ENCODE data around the gene CUX1. TPM values are rescaled to one million over a fixed set of nuclear protein-coding genes. Genes with fewer than 3 reads are reported as not detected.

Gene CUX1
- total RNA-seq, 1 donor from 2014 or later, result 50.6 TPM

DNA sequence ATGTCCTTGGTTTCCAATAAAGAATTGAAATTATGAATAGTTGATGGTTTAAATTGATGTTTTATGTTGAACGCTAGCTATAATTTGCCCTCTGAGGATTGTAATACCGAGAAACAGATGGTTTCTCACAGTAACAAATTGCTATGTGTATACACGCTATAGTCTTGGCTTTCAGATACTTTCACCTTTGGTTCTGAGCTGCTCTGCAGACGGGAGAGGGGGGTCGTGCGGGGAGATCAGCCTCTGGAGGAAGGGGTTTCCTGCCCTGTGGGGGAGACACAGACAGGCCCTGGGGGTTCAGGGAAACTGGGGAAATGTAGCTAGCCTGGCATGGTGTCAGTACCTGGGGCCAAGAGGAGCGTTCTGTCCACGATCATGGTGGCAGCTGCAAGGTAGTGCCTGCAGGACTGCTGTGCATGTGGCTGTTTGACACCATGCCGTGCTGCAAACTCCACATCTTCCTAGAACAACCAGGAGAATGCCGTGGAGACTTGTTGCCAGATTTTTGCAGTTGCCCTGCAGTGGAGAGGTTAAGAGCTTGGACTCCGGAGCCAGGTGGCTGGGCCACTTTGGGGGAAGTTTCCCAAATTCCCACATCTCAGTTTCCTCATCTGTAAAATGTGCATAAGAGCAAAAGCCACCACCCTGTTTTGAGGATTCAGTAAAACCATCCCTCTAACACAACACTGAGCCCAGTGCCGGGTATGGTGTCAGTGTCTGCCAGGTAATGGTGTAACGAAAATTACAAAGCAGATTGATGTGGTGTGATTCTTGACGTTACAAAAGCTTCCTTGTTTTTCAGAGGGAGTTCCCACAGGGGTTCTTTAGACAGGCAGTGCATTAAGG is 167.9 kb downstream of the CUX1 start:
- TF ChIP-seq EZH2 (IDR thresholded peaks at IDR 0.05; ENCODE audit: insufficient read depth, low read length), result no peak
- TF ChIP-seq, protein P1, sequence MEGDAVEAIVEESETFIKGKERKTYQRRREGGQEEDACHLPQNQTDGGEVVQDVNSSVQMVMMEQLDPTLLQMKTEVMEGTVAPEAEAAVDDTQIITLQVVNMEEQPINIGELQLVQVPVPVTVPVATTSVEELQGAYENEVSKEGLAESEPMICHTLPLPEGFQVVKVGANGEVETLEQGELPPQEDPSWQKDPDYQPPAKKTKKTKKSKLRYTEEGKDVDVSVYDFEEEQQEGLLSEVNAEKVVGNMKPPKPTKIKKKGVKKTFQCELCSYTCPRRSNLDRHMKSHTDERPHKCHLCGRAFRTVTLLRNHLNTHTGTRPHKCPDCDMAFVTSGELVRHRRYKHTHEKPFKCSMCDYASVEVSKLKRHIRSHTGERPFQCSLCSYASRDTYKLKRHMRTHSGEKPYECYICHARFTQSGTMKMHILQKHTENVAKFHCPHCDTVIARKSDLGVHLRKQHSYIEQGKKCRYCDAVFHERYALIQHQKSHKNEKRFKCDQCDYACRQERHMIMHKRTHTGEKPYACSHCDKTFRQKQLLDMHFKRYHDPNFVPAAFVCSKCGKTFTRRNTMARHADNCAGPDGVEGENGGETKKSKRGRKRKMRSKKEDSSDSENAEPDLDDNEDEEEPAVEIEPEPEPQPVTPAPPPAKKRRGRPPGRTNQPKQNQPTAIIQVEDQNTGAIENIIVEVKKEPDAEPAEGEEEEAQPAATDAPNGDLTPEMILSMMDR (IDR thresholded peaks at IDR 0.05; ENCODE audit: insufficient read depth, low read depth, low read length), result no peak
- Histone ChIP-seq H3K27me3 (ENCODE audit: insufficient read depth, low read length) (no peaks in the 10 kb centered on the region), H3K4me2 (ENCODE audit: low read length) (no peak overlapping the region), H4K20me1 (ENCODE audit: insufficient read depth, low read length) (peaks cover 66% of the 10 kb centered on the region), H3K79me2 (ENCODE audit: insufficient read depth, low read length) (peaks cover 12% of the 10 kb centered on the region), H3K4me1 (ENCODE audit: insufficient read depth, low read length) (peaks cover 3% of the 10 kb centered on the region), H3K9ac (ENCODE audit: low read length) (no peak overlapping the region), H3K9me3 (ENCODE audit: insufficient read depth, low read depth, low read length) (no peaks in the 10 kb centered on the region), H3K4me3 (ENCODE audit: insufficient read depth, low read depth, low read length) (no peak overlapping the region), H2AFZ (ENCODE audit: low read depth, low read length) (no peak overlapping the region), H3K27ac (ENCODE audit: low read depth, low read length) (no peak overlapping the region), H3K36me3 (ENCODE audit: insufficient read depth, low read length) (peaks cover 2% of the 10 kb centered on the region)
- FAIRE-seq, result no peak
- Mint-ChIP-seq H3K27me3 (ENCODE audit: low read depth, unreplicated experiment) (no peaks in the 10 kb centered on the region), H3K27ac (ENCODE audit: unreplicated experiment) (no peak overlapping the region), H3K9me3 (ENCODE audit: unreplicated experiment) (peaks cover 3% of the 10 kb centered on the region), H3K4me3 (ENCODE audit: unreplicated experiment) (no peak overlapping the region), H3K36me3 (ENCODE audit: low read depth, unreplicated experiment) (peaks cover 11% of the 10 kb centered on the region), H3K4me1 (ENCODE audit: low read depth, unreplicated experiment) (peaks cover 34% of the 10 kb centered on the region)
- DNase-seq (ENCODE audit: low read depth), result no peak

GRCh38 chr7:101985903-101986734 is 168.7 kb downstream of the CUX1 start:
- Histone ChIP-seq H3K27ac (ENCODE audit: low read depth, low read length) (no peak overlapping the region), H3K4me3 (ENCODE audit: insufficient read depth, low read depth, low read length) (no peak overlapping the region), H3K4me1 (ENCODE audit: insufficient read depth, low read length) (peaks cover 3% of the 10 kb centered on the region), H4K20me1 (ENCODE audit: insufficient read depth, low read length) (peaks cover 68% of the 10 kb centered on the region), H3K9ac (ENCODE audit: low read length) (no peak overlapping the region), H3K36me3 (ENCODE audit: insufficient read depth, low read length) (peaks cover 2% of the 10 kb centered on the region), H2AFZ (ENCODE audit: low read depth, low read length) (no peak overlapping the region), H3K9me3 (ENCODE audit: insufficient read depth, low read depth, low read length) (no peaks in the 10 kb centered on the region), H3K4me2 (ENCODE audit: low read length) (no peak overlapping the region), H3K79me2 (ENCODE audit: insufficient read depth, low read length) (peaks cover 12% of the 10 kb centered on the region), H3K27me3 (ENCODE audit: insufficient read depth, low read length) (no peaks in the 10 kb centered on the region)
- H3K36me3 Mint-ChIP-seq (ENCODE audit: low read depth, unreplicated experiment), result peaks cover 11% of the 10 kb centered on the region
- H3K9me3 Mint-ChIP-seq (ENCODE audit: unreplicated experiment), result peaks cover 3% of the 10 kb centered on the region
- FAIRE-seq (no peak), DNase-seq (ENCODE audit: low read depth) (peak; percentile 30)
- H3K4me1 Mint-ChIP-seq (ENCODE audit: low read depth, unreplicated experiment), result peaks cover 34% of the 10 kb centered on the region
- H3K27me3 Mint-ChIP-seq (ENCODE audit: low read depth, unreplicated experiment), result no peaks in the 10 kb centered on the region
- TF ChIP-seq EZH2 (IDR thresholded peaks at IDR 0.05; ENCODE audit: insufficient read depth, low read length), result no peak
- TF ChIP-seq, protein P1 (IDR thresholded peaks at IDR 0.05; ENCODE audit: insufficient read depth, low read depth, low read length), result no peak
- H3K4me3 Mint-ChIP-seq (ENCODE audit: unreplicated experiment), result peak overlapping the region; percentile 34
- no peak overlapping the region for H3K27ac Mint-ChIP-seq (ENCODE audit: unreplicated experiment)

Measured in astrocyte (in vitro differentiated cells and primary cell).